8988T (cell line): ENCODE measurements around the gene DOCK7.
"Not testable (repeated sequence)": the region's sequence is repeated elsewhere in the genome, so short reads cannot be mapped to it uniquely, and the experiment has no call there.

Source experiments
- DNase-seq: peaks from one replicate; pipeline ENCODE4 v3.0.0; 2011

The DOCK7 gene

GRCh38 chr1:62597281-62597680 is 90.9 kb downstream of the DOCK7 start, which contains the start of gene ANGPTL3:
ANGPTL3 (plus strand) TSS chr1:62597520; CDS start chr1:62597567, 47 bp downstream.
- no peak for DNase-seq

GRCh38 chr1:62595647-62596046 is 92.5 kb downstream of the DOCK7 start:
- no peak for DNase-seq

- no peak for DNase-seq
Measured at GRCh38 chr1:62593825-62594394, 94.3 kb downstream of the DOCK7 start.

- DNase-seq = no peak
Measured at GRCh38 chr1:62590970-62591368, 97.2 kb downstream of the DOCK7 start.

- no peak for DNase-seq
Measured at GRCh38 chr1:62590255-62590969, 97.8 kb downstream of the DOCK7 start.

GRCh38 chr1:62589321-62589720 is 98.9 kb downstream of the DOCK7 start:
- no peak for DNase-seq

GRCh38 chr1:62588000-62588399 is 100.2 kb downstream of the DOCK7 start:
- DNase-seq = no peak

- DNase-seq = no peak
Measured at GRCh38 chr1:62585469-62586155, 102.6 kb downstream of the DOCK7 start.

- DNase-seq = no peak
Measured at GRCh38 chr1:62573675-62574074, 114.5 kb downstream of the DOCK7 start.

GRCh38 chr1:62572476-62572875 is 115.7 kb downstream of the DOCK7 start:
- DNase-seq = no peak

- not testable (repeated sequence) for DNase-seq
Measured at GRCh38 chr1:62571517-62571916, 116.7 kb downstream of the DOCK7 start.

- DNase-seq = not testable (repeated sequence)
Measured at GRCh38 chr1:62567926-62568325, 120.3 kb downstream of the DOCK7 start.

GRCh38 chr1:62567182-62567581 is 121.0 kb downstream of the DOCK7 start:
- not testable (repeated sequence) for DNase-seq

GRCh38 chr1:62561306-62561705 is 126.9 kb downstream of the DOCK7 start:
- no peak for DNase-seq

GRCh38 chr1:62544570-62544969 is 143.6 kb downstream of the DOCK7 start:
- DNase-seq = no peak

GRCh38 chr1:62541048-62541447 is 147.1 kb downstream of the DOCK7 start:
- no peak for DNase-seq

- DNase-seq = no peak
Measured at GRCh38 chr1:62539028-62539447, 149.1 kb downstream of the DOCK7 start.

- DNase-seq = no peak
Measured at GRCh38 chr1:62536865-62537264, 151.3 kb downstream of the DOCK7 start.

GRCh38 chr1:62530516-62531154 is 157.6 kb downstream of the DOCK7 start:
- DNase-seq = no peak

- no peak for DNase-seq
Measured at GRCh38 chr1:62529227-62529626, 159.0 kb downstream of the DOCK7 start.

GRCh38 chr1:62528015-62528414 is 160.2 kb downstream of the DOCK7 start:
- DNase-seq = no peak

GRCh38 chr1:62527346-62527745 is 160.8 kb downstream of the DOCK7 start:
- DNase-seq = not testable (repeated sequence)

GRCh38 chr1:62523860-62524259 is 164.3 kb downstream of the DOCK7 start:
- DNase-seq = no peak

- no peak for DNase-seq
Measured at GRCh38 chr1:62516600-62516999, 171.6 kb downstream of the DOCK7 start.
